Fibroblast of pulmonary artery (primary cell): Measurements from ENCODE around the gene FSIP1.

ENCODE experiments used
- DNase-seq: peaks from one replicate; pipeline ENCODE4 v3.0.0-alpha.2; 2010; ENCODE audit warnings: low read depth
- H3K4me3 ChIP-seq: replicated peaks from 2 replicates; pipeline ENCODE4 v1.5.1; 2011; ENCODE audit warnings: low read depth, mild to moderate bottlenecking, control low read depth, low read length, moderate library complexity
- CTCF ChIP-seq: IDR thresholded peaks from 2 replicates; pipeline ENCODE4 v1.5.1; 2011; ENCODE audit warnings: mild to moderate bottlenecking, control low read depth, low read length, inconsistent platforms; ENCODE audit errors: missing control alignments

FSIP1 gene

DNA sequence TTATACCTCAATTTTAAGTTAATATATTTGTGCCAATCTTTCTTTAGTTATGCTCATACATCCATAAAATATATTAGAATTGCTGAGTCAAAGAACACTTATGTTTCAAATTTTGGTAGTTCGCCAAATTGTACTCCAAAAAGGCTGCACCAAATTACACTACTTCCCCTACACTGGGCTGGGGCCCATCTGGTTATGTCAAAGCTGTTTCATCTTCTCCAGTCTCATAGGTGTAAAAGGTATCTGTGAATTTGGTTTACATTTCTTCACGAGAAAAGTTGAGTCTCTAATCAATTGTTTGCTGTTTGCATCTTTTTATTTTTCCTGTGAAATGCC is 706 bp downstream of the FSIP1 start:
- no peak for DNase-seq
- H3K4me3 ChIP-seq, result peak overlapping the region; percentile 84
- TF ChIP-seq CTCF, result no peak

DNA sequence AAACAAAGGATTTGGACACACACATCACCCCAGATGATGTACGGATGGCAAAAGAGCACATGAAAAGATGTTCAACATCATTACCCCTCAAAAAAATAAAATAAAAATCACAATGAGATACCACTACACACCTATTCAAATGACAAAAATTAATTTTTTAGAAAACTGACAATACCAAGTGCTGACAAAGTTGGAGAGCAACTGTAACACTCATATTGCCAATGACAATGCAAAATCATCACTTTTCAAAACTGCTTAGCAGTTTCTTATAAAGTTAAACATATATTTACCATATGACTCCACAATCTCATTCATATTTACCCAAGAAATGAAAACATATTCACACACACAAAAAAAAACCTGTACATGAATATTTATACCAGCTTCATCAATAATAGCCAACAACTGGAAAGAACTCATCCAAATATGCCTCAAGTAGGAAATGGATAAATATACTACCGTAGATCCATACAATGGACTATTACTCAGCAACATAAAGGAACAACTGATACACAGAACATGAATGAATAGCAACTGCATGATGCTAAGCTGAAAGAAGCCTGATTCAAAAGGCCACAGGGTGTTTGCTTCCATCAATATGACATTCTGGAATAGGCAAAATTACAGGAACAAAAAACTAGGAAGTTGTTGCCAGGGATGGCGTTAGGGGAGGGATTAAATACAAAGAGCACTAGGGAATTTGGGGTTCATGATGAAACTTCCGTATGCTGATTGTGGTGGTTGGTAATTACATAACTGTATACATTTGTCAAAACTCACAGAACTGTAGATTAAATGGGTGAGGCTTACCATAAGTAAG is 1.3 kb downstream of the FSIP1 start:
- H3K4me3 ChIP-seq, result no peak overlapping the region
- DNase-seq, result no peak

GRCh38 chr15:39778021-39778420 is 4.6 kb downstream of the FSIP1 start:
- no peak overlapping the region for H3K4me3 ChIP-seq
- TF ChIP-seq CTCF, result no peak
- DNase-seq, result no peak

More for the DNA sequence above, 1.3 kb downstream of the FSIP1 start:
- TF ChIP-seq CTCF, result no peak

- TF ChIP-seq CTCF, result no peak
- H3K4me3 ChIP-seq, result no peak overlapping the region
- DNase-seq, result no peak
These were observed 5.1 kb downstream of the FSIP1 start for GRCh38 chr15:39777496-39777895.

GRCh38 chr15:39776068-39776467 is 6.6 kb downstream of the FSIP1 start:
- TF ChIP-seq CTCF, result no peak
- no peak for DNase-seq

GRCh38 chr15:39774688-39775267 is 7.9 kb downstream of the FSIP1 start:
- no peak for TF ChIP-seq CTCF
- no peak for DNase-seq

More at GRCh38 chr15:39776068-39776467, 6.6 kb downstream of the FSIP1 start:
- no peak overlapping the region for H3K4me3 ChIP-seq

More at GRCh38 chr15:39774688-39775267, 7.9 kb downstream of the FSIP1 start:
- no peak overlapping the region for H3K4me3 ChIP-seq
